Dedifferentiated amniotic fluid mesenchymal stem cell (primary cell): ENCODE measurements around the gene PSMD8.
A peak's percentile ranks its signal among the peaks of the same experiment; 100 is the strongest.
"Not testable (repeated sequence)": the region's sequence is repeated elsewhere in the genome, so short reads cannot be mapped to it uniquely, and the experiment has no call there.

Experiments used
- DNase-seq: peaks from one replicate; pipeline ENCODE4 v3.0.0-alpha.2; 2016; ENCODE audit errors: extremely low spot score

Gene PSMD8

DNA sequence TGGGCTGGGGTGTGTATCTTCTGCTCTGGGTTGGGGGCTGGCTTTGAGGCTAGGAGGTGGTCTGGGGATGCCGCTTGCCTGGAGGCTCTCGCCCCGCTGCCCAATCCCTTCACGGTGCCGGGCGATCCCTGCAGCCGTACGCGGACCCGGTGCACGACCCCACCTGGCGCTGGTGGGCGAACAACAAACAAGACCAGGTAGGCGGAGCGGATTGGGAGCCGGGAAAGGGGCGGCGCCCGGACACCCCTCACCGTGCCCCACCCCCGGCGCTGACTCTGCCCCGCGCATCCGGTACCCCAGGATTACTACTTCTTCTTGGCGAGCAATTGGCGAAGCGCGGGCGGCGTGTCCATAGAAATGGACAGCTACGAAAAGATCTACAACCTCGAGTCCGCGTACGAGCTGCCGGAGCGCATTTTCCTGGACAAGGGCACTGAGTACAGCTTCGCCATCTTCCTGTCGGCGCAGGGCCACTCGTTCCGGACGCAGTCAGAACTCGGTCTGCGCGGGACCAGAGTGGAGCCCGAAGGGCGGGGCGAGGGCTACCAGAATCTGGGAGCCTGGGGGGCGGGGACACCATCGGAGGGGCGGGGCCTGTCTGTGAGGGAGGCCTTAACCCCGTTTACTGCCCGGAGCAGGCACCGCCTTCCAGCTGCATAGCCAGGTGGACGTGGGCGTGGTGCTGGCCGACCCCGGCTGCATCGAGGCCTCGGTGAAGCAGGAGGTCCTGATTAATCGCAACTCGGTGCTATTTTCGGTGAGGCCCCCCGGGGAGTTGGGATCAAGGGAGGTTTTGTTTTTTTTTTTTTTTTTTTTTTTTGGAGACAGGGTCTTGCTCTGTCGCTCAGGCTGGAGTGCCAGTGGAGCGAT, 12.1 kb upstream of the PSMD8 start:
- peak; percentile 22 for DNase-seq

DNA sequence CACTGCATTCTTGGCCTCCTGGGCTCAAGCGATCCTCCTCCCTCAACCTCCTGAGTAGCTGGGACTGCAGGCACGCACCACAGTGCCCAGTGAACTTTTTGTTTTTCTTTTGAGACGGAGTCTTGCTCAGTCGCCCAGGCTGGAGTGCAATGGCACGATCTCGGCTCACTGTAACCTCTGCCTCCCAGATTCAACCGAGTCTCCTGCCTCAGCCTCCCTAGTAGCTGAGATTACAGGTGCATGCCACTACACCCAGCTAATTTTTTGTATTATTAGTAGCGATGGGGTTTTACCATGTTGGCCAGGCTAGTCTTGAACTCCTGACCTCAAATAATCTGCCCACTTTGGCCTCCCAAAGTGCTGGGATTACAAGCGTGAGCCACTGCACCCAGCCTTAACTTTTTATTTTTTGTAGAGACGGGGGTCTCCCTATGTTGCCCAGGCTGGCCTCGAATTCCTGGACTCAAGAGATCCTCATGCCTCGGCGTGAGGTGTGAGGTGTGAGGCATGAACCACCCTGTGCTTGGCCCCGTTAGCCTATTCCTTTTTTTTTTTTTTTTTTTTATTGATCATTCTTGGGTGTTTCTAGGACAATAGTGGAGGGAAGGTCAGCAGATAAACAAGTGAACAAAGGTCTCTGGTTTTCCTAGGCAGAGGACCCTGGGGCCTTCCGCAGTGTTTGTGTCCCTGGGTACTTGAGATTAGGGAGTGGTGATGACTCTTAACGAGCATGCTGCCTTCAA, 11.3 kb upstream of the PSMD8 start:
- DNase-seq: not testable (repeated sequence)

DNA sequence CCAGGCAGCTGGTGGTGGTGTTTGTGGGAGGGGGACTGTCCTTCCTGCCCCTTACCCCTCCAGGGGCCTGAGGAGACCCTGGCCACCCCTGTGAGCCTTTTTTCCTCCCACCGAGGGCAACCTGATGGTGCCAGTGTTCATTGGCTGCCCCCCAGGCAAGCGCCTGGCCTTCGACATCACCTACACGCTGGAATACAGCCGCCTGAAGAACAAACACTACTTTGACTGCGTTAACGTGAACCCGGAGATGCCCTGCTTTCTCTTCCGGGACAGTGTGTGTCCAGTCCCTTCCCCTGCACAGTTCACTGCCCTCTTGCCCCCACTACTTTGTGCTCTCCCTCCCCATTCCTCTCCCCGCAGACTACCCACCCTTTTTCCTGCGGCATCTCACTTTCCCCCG, 7.3 kb upstream of the PSMD8 start:
- DNase-seq: no peak

DNA sequence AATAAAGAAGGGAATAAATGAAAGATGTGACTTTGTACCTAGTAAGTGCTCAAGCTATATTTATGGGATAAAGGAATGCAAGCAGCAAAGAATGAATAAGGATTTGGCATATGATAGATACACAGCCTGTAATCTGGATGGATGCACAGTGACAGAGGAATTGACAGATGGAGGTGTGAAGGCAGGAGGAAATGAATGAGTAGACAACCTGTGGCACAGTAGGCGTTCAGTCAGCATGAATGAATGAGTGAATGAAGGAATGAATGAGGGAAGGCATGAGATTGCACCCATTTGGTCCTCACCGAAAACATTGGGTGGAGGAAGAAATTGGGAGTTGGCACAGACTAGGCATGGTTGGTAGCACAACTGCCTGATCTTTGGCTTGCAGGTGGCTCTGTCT, 4.8 kb upstream of the PSMD8 start:
- DNase-seq: no peak

DNA sequence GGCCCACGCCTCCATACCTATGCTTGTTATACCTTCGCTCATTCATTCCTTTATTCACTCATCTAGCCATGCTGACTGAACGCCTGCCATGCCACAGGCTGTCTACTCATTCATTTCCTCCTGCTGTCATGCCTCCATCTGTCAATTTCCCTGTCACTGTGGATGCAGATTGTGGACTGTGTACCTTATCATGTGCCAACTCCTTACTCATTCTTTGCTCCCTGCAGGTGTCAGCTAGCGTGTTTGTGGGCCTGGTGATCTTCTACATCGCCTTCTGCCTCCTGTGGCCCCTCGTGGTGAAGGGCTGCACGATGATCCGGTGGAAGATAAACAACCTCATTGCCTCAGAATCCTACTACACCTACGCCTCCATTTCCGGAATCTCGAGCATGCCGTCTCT, 4.1 kb upstream of the PSMD8 start:
- no peak for DNase-seq

DNA sequence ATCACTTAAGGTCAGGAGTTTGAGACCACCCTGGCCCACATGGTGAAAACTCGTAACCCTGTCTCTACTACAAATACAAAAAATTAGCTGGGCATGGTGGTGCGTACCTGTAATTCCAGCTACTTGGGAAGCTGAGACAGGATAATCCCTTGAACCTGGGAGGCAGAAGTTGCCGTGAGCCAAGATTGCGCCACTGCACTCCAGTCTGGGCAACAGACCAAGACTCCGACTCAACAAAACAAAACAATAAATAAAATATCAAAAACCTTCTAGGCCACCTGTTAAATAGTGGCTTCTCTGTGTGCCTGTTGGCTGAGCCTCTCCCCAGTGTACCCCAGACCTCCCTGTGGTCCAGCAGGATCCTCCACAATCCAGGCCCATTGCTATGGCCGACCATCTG, 3.3 kb upstream of the PSMD8 start:
- DNase-seq: no peak

DNA sequence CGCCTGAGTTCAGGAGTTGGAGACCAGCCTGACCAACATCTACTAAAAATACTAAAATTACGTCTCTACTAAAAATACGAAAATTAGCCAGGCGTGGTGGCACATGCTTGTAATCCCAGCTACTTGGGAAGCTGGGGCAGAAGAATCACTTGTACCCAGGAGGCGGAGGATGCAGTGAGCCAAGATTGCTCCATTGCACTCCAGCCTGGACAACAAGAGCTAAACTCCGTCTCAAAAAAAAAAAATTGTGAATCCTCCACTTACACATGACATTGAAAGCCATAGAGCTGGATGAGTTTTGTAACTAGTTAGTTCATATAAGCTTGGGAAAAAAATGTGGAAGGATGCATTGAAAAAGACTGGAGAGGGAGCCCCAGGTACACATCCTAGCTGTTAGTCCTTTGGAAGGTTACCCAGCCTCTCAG, 452 bp upstream of the PSMD8 start:
- no peak for DNase-seq

DNA sequence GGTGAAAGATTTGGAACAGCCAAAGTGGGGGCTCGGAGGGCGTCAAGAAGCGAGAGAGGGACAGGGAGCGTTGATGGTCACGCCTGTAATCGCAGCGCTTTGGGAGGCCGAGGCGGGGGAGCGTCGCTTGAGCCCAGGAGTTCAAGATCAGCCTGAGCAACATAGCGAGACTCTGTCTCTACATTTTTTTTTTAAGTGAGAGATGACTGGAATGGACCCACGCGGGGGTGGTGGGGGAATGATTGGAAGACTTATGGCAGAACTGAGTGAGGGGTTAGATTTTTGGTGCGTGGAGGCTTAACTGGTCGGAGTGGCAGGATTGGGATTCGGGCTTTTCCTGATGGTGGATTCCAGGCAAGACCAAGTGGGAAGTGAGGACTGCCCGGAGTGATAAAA, 725 bp downstream of the PSMD8 start:
- DNase-seq: peak; percentile 16

DNA sequence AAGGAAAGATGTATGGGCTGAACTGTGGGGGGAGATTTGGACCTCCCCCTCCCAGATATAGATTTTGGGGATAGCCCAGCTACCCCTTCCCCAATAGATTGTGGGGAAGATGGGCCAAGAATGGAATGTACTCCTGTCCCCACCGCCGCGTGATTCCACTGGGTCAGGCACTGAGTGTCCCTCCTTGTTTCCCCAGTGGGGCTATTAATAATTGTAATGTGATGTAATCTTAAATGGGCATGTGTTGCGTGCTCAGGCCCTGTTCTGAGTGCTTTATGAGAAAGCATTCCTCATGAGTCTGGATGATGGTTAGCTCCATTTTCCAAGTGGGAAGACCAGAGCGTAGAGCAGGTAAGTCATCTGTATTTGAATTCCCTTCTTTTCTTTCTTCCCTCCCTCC, 1.4 kb downstream of the PSMD8 start:
- no peak for DNase-seq

DNA sequence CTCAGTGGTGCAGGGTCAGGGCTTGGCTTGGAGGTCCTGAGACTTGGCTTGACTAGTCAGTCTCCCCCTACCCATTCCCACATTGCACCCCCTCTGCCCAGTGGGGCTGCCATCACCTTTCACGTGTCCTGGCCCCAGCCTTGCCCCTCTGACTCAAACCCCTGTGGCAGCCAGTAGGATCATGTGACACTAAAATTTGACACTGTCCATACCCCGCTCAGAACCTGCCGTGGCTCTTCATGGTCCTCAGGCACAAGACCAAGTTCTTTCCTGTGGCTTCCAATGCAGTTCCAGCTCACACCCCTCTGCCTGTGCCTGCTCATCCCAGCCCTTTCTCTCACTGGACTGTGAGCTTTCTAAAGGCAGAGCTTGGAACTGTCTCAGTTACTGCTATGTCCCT, 2.2 kb downstream of the PSMD8 start:
- DNase-seq: no peak

DNA sequence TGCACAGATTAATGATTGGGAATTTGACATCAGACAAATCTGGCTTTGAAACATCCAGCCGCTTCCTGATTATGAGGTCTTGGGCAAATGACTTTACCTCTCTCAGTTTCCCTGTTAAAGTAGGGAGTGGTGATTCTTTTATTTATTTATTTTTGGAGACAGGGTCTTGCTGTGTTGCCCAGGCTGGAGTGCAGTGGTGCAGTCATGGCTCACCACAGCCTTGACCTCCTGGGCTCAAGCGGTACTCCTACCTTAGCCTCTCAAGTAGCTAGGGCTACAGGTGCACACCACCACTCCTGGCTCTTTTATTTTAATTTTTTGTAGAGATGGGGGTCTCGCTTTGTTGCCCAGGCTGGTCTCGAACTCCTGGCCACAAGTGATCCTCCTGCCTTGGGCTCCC, 2.7 kb downstream of the PSMD8 start:
- DNase-seq: no peak

DNA sequence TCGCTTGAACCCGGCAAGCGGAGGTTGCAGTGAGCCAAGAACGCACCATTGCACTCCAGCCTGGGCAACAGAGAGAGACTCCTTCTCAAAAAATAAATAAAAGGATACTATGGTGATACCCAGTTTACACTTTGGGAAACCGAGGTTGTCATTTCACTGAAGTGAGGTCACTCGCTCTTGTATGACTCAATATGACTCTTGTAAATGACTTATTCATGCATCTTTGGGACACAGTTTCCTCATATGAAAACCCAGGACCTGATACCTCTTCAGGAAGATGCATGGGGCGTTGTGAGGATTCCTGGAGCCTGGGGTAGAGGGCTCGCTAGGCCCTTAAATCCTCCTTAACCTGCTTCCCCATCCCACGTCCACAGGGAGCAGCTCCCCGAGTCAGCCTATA, 4.5 kb downstream of the PSMD8 start:
- DNase-seq: no peak

DNA sequence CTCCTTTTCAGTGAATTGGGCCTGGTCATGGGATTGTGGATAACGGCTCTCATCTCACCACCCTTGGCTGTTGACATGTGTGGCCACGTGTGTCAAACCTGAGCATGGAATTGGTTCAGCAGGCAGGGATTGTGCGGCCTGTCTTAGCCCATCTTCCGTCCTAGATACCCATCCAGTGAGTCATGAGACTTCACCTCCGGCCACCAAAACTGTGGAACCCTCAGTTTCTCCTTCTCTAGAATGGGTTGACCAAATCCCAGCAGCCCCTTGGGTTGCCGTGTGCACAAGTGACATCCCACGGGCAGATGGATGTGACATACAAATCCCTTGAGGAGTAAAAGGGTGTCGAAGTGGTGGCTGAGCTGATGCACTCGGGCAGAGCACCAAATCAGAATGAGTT, 6.8 kb downstream of the PSMD8 start:
- no peak for DNase-seq

DNA sequence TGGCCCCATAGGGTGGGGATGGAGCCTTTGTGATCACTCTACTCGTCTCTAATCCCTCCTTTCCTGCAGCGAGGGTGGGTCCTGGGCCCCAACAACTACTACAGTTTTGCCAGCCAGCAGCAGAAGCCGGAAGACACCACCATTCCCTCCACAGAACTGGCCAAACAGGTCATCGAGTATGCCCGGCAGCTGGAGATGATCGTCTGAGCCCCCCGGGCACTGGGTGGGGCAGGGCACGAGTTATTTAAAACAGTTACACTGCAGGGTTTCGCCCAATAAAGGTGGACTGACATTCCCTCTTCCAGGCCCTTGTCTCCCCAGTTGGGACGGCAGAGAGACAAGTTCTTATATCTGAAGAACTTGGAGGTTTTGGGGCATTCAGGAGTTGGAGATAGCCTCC, 8.8 kb downstream of the PSMD8 start:
- DNase-seq: no peak

DNA sequence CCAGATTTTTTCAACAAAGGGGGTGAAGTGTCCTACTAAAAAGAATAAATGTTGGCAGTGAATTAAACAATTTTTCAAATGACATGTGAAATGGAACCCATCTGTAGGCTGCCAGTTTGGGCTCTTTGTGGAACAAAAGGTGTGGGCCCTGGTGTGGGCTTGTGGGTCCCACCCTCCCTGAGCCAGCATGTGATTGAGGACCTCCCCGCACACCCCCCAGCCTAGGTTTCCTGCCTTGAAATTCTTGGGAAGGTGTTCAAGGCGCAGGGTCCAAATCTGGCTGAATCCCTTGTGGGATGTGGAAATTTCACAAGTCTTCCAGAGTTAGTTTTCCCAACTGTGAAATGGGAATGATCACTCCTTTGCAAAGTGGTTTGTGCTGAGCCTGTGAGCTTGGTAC, 9.4 kb downstream of the PSMD8 start:
- DNase-seq: no peak

DNA sequence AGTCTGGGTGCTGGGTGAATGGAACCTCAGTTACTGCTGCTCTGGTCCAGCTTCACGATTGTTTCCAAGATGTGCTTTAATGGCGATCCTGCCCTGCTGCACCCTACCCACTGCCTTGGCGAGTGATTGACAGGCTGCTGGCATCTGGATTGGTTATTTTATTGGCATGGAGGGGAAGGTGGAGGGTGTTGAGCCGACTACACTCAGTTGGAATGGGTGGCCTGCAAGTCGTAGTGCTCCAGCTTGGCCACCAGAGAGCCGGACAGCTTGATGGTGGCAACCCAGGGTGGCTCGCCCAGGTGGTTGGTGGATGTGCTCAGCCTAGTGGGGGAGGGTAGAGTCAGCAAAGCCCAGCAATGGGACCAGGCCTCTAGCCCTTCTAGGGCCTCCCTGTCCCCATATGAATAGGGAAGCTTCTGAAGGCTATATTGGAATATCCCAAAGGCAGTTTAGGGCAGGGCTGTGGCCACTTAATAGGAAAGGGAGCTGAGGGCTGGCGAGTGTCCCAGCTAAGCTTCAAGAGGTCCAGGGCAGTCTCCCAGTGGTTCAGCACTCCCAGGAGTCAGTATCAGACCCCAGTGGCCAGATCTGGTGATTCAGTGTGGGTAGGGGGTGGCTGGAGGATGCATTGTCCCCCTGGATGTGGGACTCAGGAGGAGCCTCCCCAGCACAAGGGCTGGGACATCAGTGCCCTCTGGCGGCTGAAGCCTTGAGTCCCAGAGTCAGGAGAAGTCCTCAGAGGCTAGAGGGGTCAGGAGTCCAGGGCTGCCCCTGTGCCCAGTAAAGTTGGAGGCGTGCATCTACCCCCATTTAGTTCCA, 10.0 kb downstream of the PSMD8 start:
- DNase-seq: no peak

DNA sequence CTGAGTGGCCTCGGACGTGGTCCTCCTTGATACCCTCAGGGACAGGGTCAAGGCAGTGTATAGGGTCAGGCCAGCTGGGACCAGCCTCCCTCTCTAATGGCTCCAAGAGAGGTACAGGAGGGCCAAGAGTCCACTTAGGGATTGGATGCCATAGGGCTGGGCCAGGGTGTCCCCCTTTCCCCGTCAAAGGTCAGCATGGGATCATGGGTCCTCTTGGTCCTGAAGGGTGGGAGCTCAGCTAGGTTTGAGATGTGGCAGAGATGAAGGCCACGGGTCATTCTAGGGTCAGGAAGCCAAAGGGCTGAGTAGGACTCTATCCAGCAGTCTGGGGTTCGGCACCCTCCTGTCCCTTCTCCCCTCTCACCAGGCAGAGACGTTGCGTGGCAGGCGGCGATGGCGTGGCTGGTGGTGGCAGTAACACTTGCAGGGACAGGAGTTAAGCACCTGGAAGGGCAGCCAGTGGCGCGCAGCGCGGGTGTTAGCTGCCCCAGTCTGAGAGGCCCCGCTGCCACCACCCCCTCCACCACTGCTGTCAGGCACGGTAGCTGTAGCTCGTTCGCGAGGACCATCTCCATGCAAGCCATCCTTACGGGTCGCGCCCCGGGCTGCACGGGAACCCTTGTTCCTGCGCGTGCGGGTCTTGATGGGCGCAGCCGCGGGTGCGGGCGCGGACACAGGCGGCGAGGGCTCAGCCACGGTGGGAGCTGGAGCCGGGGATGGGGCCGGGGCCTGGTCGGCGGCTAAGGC, 10.9 kb downstream of the PSMD8 start:
- DNase-seq: no peak

DNA sequence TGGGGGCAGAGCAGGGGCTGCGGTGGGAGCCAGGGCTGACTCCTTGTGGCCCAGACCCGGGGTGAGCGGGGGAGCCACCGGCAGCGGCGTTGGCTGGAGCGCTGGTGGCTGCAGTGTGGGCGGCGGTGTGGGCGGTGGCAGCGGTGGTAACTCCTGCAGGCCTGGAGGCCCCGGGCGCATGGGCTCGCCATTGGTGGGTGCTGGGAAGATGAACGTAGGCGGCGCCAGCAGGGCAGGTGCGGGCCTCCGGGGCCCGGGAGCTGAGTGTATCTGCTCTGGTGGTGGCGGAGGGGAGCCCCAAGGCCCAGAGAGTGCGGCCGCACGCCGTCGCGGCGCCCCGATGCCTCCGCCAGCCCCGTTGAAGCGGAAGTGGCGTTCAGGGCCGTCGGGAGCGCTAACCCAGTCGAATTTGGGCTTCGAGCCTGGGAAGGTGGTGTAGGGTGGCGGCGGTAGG, 11.5 kb downstream of the PSMD8 start:
- DNase-seq: no peak

DNA sequence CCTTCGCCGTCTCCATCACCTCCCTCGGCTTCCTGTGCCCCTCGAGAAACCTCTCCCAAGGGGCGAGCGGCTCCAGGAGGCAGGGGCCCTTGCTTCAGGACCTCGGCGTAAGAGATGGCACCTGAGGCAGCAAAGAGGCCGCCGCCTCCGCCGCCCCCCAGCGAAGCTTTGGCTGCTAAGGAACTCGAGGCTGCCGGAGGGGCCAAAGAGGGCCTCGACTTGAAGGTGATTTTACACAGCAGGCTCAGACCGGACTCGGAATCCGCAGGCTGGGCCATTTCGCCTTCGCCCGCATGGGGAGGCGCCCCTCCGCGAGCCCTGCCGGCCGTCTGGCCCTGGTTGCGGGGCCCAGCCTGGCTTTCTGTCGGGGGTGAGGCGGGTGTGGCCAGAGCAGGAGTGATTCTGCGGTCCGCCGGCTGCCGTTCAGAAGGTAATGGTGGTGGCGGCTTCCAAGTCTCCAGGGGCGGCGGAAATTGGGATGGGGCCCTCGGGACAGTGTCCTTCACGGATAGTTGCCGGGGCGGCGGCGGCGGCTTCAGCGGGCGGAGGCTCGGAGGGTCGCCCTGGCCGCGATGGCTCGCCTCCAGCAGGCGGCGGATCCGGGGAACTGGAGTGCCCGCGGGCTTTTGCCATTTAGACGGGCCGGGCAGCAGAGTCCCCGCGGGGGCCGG, 12.1 kb downstream of the PSMD8 start:
- DNase-seq: no peak

DNA sequence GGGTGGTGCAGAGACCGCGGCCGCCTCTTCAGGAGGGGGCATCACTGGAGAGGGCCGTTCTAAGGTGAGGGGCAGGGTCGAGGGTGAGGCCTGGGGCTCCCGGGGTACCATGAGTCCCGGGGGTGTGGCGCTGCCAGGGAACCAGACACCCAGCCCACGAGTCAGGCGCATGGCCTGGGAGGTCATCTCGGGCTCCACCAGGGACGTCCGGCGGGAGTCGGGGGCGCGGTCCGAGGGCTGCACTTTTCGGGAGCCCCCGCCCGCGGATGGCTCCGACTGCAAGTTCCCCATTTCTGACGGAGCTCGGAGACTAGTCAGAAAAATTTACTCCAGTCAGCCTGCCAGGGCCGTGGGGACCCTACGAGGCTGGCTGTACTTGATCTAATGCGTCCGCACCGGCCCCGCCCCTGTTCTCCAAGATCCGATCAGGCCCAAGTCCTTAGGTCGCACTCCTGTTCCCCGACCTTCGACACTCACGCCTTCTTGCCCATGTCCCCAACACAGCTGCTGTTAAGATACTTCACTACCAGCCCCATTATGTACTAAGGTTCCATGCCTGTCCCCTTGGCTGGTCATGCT, 12.7 kb downstream of the PSMD8 start:
- no peak for DNase-seq
